Erythroblast (primary cell): ENCODE data around the gene ADORA2A.

Experiments used
- GATA1 ChIP-seq: IDR thresholded peaks from 2 replicates; pipeline ENCODE4 v1.6.1; 2011; ENCODE audit warnings: low read depth, mild to moderate bottlenecking, control low read depth, low read length, moderate library complexity
- POLR2A ChIP-seq: IDR thresholded peaks from 2 replicates; pipeline ENCODE4 v1.6.1; 2011; ENCODE audit warnings: mild to moderate bottlenecking, low read length

DNA sequence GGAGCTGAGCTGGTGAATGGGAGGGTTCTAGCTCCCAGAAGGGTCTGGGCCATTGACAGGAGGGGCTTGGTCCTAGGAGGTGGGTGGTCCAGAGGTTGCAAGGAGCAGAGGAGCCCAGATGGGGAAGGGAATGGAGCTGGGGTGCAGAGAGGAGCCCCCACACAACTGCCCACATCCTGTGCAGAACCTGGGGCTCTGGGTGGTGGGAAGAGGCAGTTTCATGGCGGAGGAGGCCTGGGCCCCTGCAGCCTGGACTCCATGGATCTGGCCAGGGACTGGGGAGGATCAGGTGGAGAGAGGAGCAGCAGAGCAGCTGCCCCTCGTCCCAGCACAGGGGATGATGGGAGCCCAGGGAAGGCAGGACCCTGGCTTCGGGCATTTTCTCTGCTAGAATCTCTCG is 963 bp upstream of the ADORA2A start:
- TF ChIP-seq GATA1 (no peak), POLR2A (no peak)
